Hippocampal formation (tissue), 2 donors: ENCODE measurements around the gene ZSWIM4.
A peak's percentile ranks its signal among the peaks of the same experiment; 100 is the strongest.

Experiments used
- DNase-seq, 2 donors: peaks; one replicate each; lab custom pipeline; 2025; lab: John Stamatoyannopoulos, UW

The ZSWIM4 gene

GRCh38 chr19:13873834-13874515 is 78.7 kb downstream of the ZSWIM4 start:
- no peak for DNase-seq

- DNase-seq, result no peak
Measured at GRCh38 chr19:13875824-13876223, 80.6 kb downstream of the ZSWIM4 start.

- DNase-seq, result no peak
Measured at GRCh38 chr19:13876834-13877233, 81.6 kb downstream of the ZSWIM4 start, which contains the start of gene NANOS3. Gene NANOS3 (plus strand): TSS chr19:13877134. CDS start chr19:13877249, 115 bp downstream.

GRCh38 chr19:13877303-13877702 is 82.1 kb downstream of the ZSWIM4 start:
- no peak for DNase-seq

- DNase-seq, result peak; percentile 91 to 93
Measured at GRCh38 chr19:13880059-13881043, 85.1 kb downstream of the ZSWIM4 start.

GRCh38 chr19:13881251-13881691 is 86.0 kb downstream of the ZSWIM4 start:
- DNase-seq, result no peak
